ENCODE measurements around the gene STK25. TPM values are rescaled to one million over a fixed set of nuclear protein-coding genes. Genes with fewer than 3 reads are reported as not detected.
A peak's percentile ranks its signal among the peaks of the same experiment; 100 is the strongest.

Gene STK25
- total RNA-seq (2014; rRNA removed; shearing (Covaris generic)) (167 and 201 TPM in 2 replicates), total RNA-seq (2022) (120 and 135 TPM in 2 replicates), Bru-seq, nascent RNA (percentile 55 among the genes with signal in this experiment), BruChase-seq, experiment 1, labeled RNA remaining after a 6-hour chase (percentile 73 among the genes with signal in this experiment), BruChase-seq, experiment 2, labeled RNA remaining after a 2-hour chase (percentile 68 among the genes with signal in this experiment)
- long read RNA-seq, full-length matches to known transcripts = 106 of 181 reads
- long read RNA-seq, partial matches to known transcripts = 11 of 181 reads
- long read RNA-seq, other reads (novel, unspliced or antisense) = 64 of 181 reads

GRCh38 chr2:241508240-241509154, at the start of gene STK25:
Gene STK25 (minus strand): TSS chr2:241508584. CDS start chr2:241508035, 549 bp downstream.
- Histone ChIP-seq H3K4me2 (ENCODE audit: low read length) (peak within 1 kb of the TSS; percentile 93), H3K4me1 (ENCODE audit: insufficient read depth, low read length, poor library complexity, severe bottlenecking) (peaks cover 18% of the 10 kb centered on the region), H3K9me3 (ENCODE audit: low read length) (no peaks in the 10 kb centered on the region), H3K79me2 (ENCODE audit: insufficient read depth, low read depth, low read length) (peaks cover 12% of the 10 kb centered on the region), H3K9me2 (ENCODE audit: insufficient read depth, low read length) (no peaks in the 10 kb centered on the region), H3K27ac (ENCODE audit: low read depth, low read length, poor library complexity, severe bottlenecking) (peak within 1 kb of the TSS; percentile 26), H3K4me3 (ENCODE audit: low read depth, low read length, poor library complexity, severe bottlenecking) (peak within 1 kb of the TSS; percentile 98), H4K20me1 (ENCODE audit: insufficient read depth, low read length) (no peaks in the 10 kb centered on the region), H3K36me3 (ENCODE audit: insufficient read depth, low read length) (peaks cover 17% of the 10 kb centered on the region; the same call in 1 of the 2 replicates), H2AFZ (ENCODE audit: low read length) (peak within 1 kb of the TSS; percentile 83)
- DNase-seq (ENCODE audit: low spot score) = peak; percentile 98
- ChIA-PET CTCF (ENCODE audit: unreplicated experiment) (no interaction called here), POLR2A (no interaction called here)
- TF ChIP-seq CTCF (conservative IDR thresholded peaks at IDR 0.05; ENCODE audit: low read length) (no peak), EZH2phosphoT487 (IDR thresholded peaks at IDR 0.05; ENCODE audit: borderline replicate concordance, low read depth, low read length) (no peak)
- intact Hi-C loops (cut with micrococcal nuclease; ENCODE audit: unreplicated experiment) = loop anchor here (1.0 to 2.0 kb wide), 2 partner anchors 152 to 193 kb away; partner anchors contain the start of genes FARP2, HDLBP and SEPTIN2
- no TSS peak for BruUV-seq (replicated peaks)

GRCh38 chr2:241556746-241557145, 48.4 kb upstream of the STK25 start:
- Histone ChIP-seq H3K79me2 (ENCODE audit: insufficient read depth, low read depth, low read length) (no peaks in the 10 kb centered on the region), H3K27ac (ENCODE audit: low read depth, low read length, poor library complexity, severe bottlenecking) (no peak overlapping the region), H3K36me3 (ENCODE audit: insufficient read depth, low read length) (no peaks in the 10 kb centered on the region), H3K4me3 (ENCODE audit: low read depth, low read length, poor library complexity, severe bottlenecking) (no peak overlapping the region), H3K4me2 (ENCODE audit: low read length) (no peak overlapping the region), H4K20me1 (ENCODE audit: insufficient read depth, low read length) (no peaks in the 10 kb centered on the region), H3K4me1 (ENCODE audit: insufficient read depth, low read length, poor library complexity, severe bottlenecking) (peaks cover 7% of the 10 kb centered on the region), H3K9me3 (ENCODE audit: low read length) (no peaks in the 10 kb centered on the region), H2AFZ (ENCODE audit: low read length) (no peak overlapping the region), H3K9me2 (ENCODE audit: insufficient read depth, low read length) (no peaks in the 10 kb centered on the region)
- DNase-seq (ENCODE audit: low spot score) = no peak
- POLR2A ChIA-PET = interaction anchor here (0.6 to 0.8 kb wide), 3 partner anchors 204 to 652 kb away, joined by 3 to 4 read pairs (median 3); no protein-coding TSS in a partner anchor
- CTCF ChIA-PET (ENCODE audit: unreplicated experiment) = no interaction called here
- BruUV-seq (replicated peaks) = no TSS peak
- TF ChIP-seq CTCF (conservative IDR thresholded peaks at IDR 0.05; ENCODE audit: low read length) = no peak
- TF ChIP-seq EZH2phosphoT487 (IDR thresholded peaks at IDR 0.05; ENCODE audit: borderline replicate concordance, low read depth, low read length) = no peak
- intact Hi-C loops (cut with micrococcal nuclease; ENCODE audit: unreplicated experiment) = no loop called here
